ENCODE data around the gene ELAC2. TPM values are rescaled to one million over a fixed set of nuclear protein-coding genes. Genes with fewer than 3 reads are reported as not detected.

ELAC2 gene
- polyA plus RNA-seq, 1 experiment, result 71.0 TPM

DNA sequence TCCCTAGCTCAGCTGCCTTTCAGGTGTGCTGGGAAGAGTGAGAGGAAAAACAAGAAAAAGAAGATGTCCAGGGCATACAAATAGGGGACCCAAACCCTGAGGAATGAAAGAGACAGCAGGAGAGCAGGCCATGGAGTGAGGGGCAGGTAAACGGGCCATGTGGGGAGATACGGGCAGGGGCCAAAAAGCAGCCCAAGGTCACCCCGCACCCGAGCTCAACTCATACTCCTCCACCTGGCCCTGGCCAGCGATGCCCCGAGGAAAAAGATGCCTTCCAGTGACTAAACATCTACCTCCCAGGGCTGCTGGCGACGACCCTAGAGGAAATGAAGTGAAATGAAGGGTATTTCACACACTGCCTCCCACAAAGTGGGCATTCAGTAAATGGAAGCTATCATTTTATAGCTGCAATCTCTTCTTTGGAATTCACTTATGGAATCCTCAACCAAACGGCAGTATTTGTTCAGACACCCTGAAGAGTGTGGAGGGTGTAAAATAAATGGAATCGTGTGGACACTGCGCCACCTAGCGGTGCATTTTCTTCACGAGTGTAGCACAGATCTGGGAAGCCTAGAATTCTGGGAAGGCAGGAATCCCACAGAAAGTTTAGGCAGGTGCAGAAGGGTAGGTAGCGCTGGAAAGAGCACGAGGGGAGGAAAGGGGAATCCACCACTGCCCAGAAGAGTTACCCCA is 14.9 kb downstream of the ELAC2 start:
- Histone ChIP-seq H3K36me3 (ENCODE audit: control insufficient read depth, insufficient read depth, low read length) (peaks cover 40% of the 10 kb centered on the region), H3K27me3 (ENCODE audit: control insufficient read depth, insufficient read depth, low read length) (no peaks in the 10 kb centered on the region), H3K4me3 (ENCODE audit: low read depth, low read length) (no peak overlapping the region)
- ChIA-PET CTCF (interaction anchor here (0.5 to 4.4 kb wide), 23 partner anchors 8 to 826 kb away, joined by 3 to 29 read pairs (median 4); partner anchors contain the start of genes ELAC2 and MYOCD), POLR2A (no interaction called here)
- no peak for DNase-seq (ENCODE audit: low read depth)
- TF ChIP-seq, protein P1, sequence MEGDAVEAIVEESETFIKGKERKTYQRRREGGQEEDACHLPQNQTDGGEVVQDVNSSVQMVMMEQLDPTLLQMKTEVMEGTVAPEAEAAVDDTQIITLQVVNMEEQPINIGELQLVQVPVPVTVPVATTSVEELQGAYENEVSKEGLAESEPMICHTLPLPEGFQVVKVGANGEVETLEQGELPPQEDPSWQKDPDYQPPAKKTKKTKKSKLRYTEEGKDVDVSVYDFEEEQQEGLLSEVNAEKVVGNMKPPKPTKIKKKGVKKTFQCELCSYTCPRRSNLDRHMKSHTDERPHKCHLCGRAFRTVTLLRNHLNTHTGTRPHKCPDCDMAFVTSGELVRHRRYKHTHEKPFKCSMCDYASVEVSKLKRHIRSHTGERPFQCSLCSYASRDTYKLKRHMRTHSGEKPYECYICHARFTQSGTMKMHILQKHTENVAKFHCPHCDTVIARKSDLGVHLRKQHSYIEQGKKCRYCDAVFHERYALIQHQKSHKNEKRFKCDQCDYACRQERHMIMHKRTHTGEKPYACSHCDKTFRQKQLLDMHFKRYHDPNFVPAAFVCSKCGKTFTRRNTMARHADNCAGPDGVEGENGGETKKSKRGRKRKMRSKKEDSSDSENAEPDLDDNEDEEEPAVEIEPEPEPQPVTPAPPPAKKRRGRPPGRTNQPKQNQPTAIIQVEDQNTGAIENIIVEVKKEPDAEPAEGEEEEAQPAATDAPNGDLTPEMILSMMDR (IDR thresholded peaks at IDR 0.05; ENCODE audit: insufficient read depth, low read depth, low read length), result peak; percentile 76

DNA sequence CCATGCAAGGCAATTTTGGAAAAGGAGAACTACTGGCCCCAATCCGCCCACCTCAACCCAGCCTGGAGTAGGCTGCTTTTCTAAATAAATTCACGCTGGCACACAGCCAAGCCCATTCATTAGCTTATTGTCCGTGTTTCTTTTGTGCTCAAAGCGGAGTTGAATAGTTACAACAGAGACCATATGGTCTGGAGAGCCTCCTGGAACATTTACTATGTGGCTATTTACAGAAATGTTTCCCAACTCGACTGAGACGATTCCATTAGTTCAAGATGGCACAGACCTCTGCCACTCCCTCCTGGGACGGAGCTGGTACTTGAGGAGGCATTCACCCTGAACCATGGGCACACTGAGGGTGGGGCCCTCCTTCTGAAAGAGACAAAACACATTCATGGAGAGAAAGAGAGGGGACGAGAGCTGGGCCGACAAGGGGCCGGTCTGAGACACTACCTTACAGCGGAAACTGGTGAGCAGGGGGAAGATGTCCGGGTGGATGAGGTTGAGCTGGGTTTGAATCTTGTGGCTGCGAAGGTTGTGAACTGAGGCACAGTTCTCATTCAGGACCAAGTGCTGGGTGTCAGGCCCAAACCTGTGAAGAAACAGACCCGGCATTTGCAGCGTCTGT is 15.7 kb downstream of the ELAC2 start:
- Histone ChIP-seq H3K4me3 (ENCODE audit: low read depth, low read length) (no peak overlapping the region), H3K27me3 (ENCODE audit: control insufficient read depth, insufficient read depth, low read length) (no peaks in the 10 kb centered on the region), H3K36me3 (ENCODE audit: control insufficient read depth, insufficient read depth, low read length) (peaks cover 43% of the 10 kb centered on the region)
- POLR2A ChIA-PET, result no interaction called here
- CTCF ChIA-PET, result interaction anchor here (0.5 to 4.4 kb wide), 22 partner anchors 8 to 825 kb away, joined by 3 to 29 read pairs (median 4); partner anchors contain the start of genes ELAC2 and MYOCD
- no peak for DNase-seq (ENCODE audit: low read depth)
- TF ChIP-seq, protein P1 (IDR thresholded peaks at IDR 0.05; ENCODE audit: insufficient read depth, low read depth, low read length), result no peak

GRCh38 chr17:13000561-13000960 is 17.3 kb downstream of the ELAC2 start:
- H3K27me3 ChIP-seq (ENCODE audit: control insufficient read depth, insufficient read depth, low read length), result no peaks in the 10 kb centered on the region
- DNase-seq (ENCODE audit: low read depth), result no peak
- ChIA-PET CTCF (no interaction called here), POLR2A (no interaction called here)
- H3K4me3 ChIP-seq (ENCODE audit: low read depth, low read length), result no peak overlapping the region
- TF ChIP-seq, protein P1 (IDR thresholded peaks at IDR 0.05; ENCODE audit: insufficient read depth, low read depth, low read length), result no peak
- peaks cover 51% of the 10 kb centered on the region for H3K36me3 ChIP-seq (ENCODE audit: control insufficient read depth, insufficient read depth, low read length)

- H3K4me3 ChIP-seq (ENCODE audit: low read depth, low read length), result no peak overlapping the region
- DNase-seq (ENCODE audit: low read depth), result no peak
- peaks cover 56% of the 10 kb centered on the region for H3K36me3 ChIP-seq (ENCODE audit: control insufficient read depth, insufficient read depth, low read length)
- POLR2A ChIA-PET, result no interaction called here
- no peaks in the 10 kb centered on the region for H3K27me3 ChIP-seq (ENCODE audit: control insufficient read depth, insufficient read depth, low read length)
- TF ChIP-seq, protein P1 (IDR thresholded peaks at IDR 0.05; ENCODE audit: insufficient read depth, low read depth, low read length), result no peak
- CTCF ChIA-PET, result interaction anchor here (1.2 kb wide), 2 partner anchors 19 to 31 kb away, joined by 3 to 4 read pairs; no protein-coding TSS in a partner anchor
Measured at GRCh38 chr17:12998874-12999273, 19.0 kb downstream of the ELAC2 start.

DNA sequence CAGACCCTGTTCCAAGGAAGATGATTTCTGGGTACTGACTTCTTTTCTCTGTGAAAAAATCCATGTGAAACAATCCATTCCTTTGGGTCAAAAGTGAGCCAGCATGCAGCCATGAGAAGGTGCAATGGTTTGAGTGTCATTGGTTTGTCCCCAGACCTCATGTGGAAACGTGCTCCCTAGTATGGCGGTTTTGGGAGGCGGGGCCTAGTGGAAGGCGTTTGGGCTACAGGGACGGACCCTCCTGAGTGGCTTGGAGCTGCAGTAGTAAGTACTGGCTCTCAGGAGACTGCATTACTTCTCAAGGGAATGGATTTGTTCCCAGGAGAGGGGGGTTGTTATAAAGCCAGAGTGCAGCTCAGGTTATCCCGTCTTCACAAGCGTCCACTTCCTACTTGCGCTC is 19.4 kb downstream of the ELAC2 start:
- TF ChIP-seq, protein P1 (IDR thresholded peaks at IDR 0.05; ENCODE audit: insufficient read depth, low read depth, low read length), result no peak
- Histone ChIP-seq H3K36me3 (ENCODE audit: control insufficient read depth, insufficient read depth, low read length) (peaks cover 58% of the 10 kb centered on the region), H3K27me3 (ENCODE audit: control insufficient read depth, insufficient read depth, low read length) (no peaks in the 10 kb centered on the region), H3K4me3 (ENCODE audit: low read depth, low read length) (no peak overlapping the region)
- no peak for DNase-seq (ENCODE audit: low read depth)
- CTCF ChIA-PET, result interaction anchor here (1.2 kb wide), 1 partner anchor 32 kb away, joined by 4 read pairs; no protein-coding TSS in a partner anchor
- POLR2A ChIA-PET, result no interaction called here

Measured in BJ (cell line).